GM11168 (cell line): ENCODE measurements around the gene GPR26.

Experiments
- in situ Hi-C: fragments of 300-500 bp; cut with MboI; formaldehyde crosslinking; loops from one replicate; pipeline ENCODE4 v1.12.0; 2022; ENCODE audit warnings: low sequenced_read_pairs; ENCODE audit not compliant: unreplicated experiment

GPR26 gene

GRCh38 chr10:123645016-123645415, 21.1 kb upstream of the GPR26 start:
- in situ Hi-C loops = no loop called here

GRCh38 chr10:123645615-123646014, 20.5 kb upstream of the GPR26 start:
- in situ Hi-C loops = no loop called here

- in situ Hi-C loops = no loop called here
These were observed 17.6 kb upstream of the GPR26 start for GRCh38 chr10:123648595-123648994.

- in situ Hi-C loops = no loop called here
These were observed 16.5 kb upstream of the GPR26 start for GRCh38 chr10:123649676-123650075.

GRCh38 chr10:123651421-123652047, 14.6 kb upstream of the GPR26 start:
- in situ Hi-C loops = no loop called here

- in situ Hi-C loops = no loop called here
These were observed 10.4 kb upstream of the GPR26 start for GRCh38 chr10:123655751-123656150.

- in situ Hi-C loops = no loop called here
These were observed 2.6 kb upstream of the GPR26 start for GRCh38 chr10:123663522-123663921.

- in situ Hi-C loops = no loop called here
These were observed 466 bp upstream of the GPR26 start for GRCh38 chr10:123665491-123666286.

GRCh38 chr10:123669886-123670285, 3.7 kb downstream of the GPR26 start:
- in situ Hi-C loops = no loop called here

GRCh38 chr10:123673198-123673597, 7.0 kb downstream of the GPR26 start:
- in situ Hi-C loops = no loop called here

- in situ Hi-C loops = no loop called here
These were observed 8.6 kb downstream of the GPR26 start for GRCh38 chr10:123674741-123675140.

GRCh38 chr10:123675811-123676210, 9.7 kb downstream of the GPR26 start:
- in situ Hi-C loops = no loop called here

GRCh38 chr10:123677556-123677955, 11.4 kb downstream of the GPR26 start:
- in situ Hi-C loops = no loop called here

GRCh38 chr10:123678376-123678775, 12.2 kb downstream of the GPR26 start:
- in situ Hi-C loops = no loop called here

- in situ Hi-C loops = no loop called here
These were observed 15.1 kb downstream of the GPR26 start for GRCh38 chr10:123681285-123681684.

GRCh38 chr10:123682477-123682876, 16.3 kb downstream of the GPR26 start:
- in situ Hi-C loops = no loop called here

- in situ Hi-C loops = no loop called here
These were observed 17.3 kb downstream of the GPR26 start for GRCh38 chr10:123683459-123683858.

GRCh38 chr10:123683865-123684264, 17.7 kb downstream of the GPR26 start:
- in situ Hi-C loops = no loop called here

- in situ Hi-C loops = no loop called here
These were observed 19.1 kb downstream of the GPR26 start for GRCh38 chr10:123685260-123685659.

GRCh38 chr10:123687758-123688157, 21.6 kb downstream of the GPR26 start:
- in situ Hi-C loops = no loop called here

- in situ Hi-C loops = no loop called here
These were observed 23.7 kb downstream of the GPR26 start for GRCh38 chr10:123689880-123690279.
